Astrocyte (in vitro differentiated cells and primary cell): ENCODE measurements around the gene PILRA. TPM values are rescaled to one million over a fixed set of nuclear protein-coding genes. Genes with fewer than 3 reads are reported as not detected.

Experiments used
- DNase-seq: peaks from one replicate; pipeline ENCODE4 v3.0.0-alpha.2; 2010; ENCODE audit warnings: low read depth
- FAIRE-seq: peaks from 2 replicates; lab custom pipeline; 2011; peaks lifted over from hg19 to GRCh38; lab: Jason Lieb, UNC
- H2AFZ ChIP-seq: 2 replicates; pipeline ENCODE4 v1.6.0; 2012; ENCODE audit warnings: low read depth, low read length, inconsistent platforms
- H3K27ac ChIP-seq: 2 replicates; pipeline ENCODE4 v1.5.1; 2011; ENCODE audit warnings: low read depth, low read length, inconsistent platforms
- H3K27me3 ChIP-seq: 2 replicates; pipeline ENCODE4 v1.6.0; 2011; ENCODE audit warnings: low read length, inconsistent platforms; ENCODE audit not compliant: insufficient read depth
- H3K36me3 ChIP-seq: 2 replicates; pipeline ENCODE4 v1.5.1; 2011; ENCODE audit warnings: low read length, inconsistent platforms; ENCODE audit not compliant: insufficient read depth
- H3K4me1 ChIP-seq: 2 replicates; pipeline ENCODE4 v1.5.1; 2011; ENCODE audit warnings: low read length, inconsistent platforms; ENCODE audit not compliant: insufficient read depth
- H3K4me2 ChIP-seq: 2 replicates; pipeline ENCODE4 v1.6.0; 2012; ENCODE audit warnings: low read length, inconsistent platforms
- H3K4me3 ChIP-seq: 2 replicates; pipeline ENCODE4 v1.5.1; 2011; ENCODE audit warnings: low read depth, mild to moderate bottlenecking, low read length, inconsistent platforms; ENCODE audit not compliant: insufficient read depth
- H3K79me2 ChIP-seq: 2 replicates; pipeline ENCODE4 v1.6.0; 2012; ENCODE audit warnings: mild to moderate bottlenecking, low read length, inconsistent platforms; ENCODE audit not compliant: insufficient read depth
- H3K9ac ChIP-seq: 2 replicates; pipeline ENCODE4 v1.6.0; 2012; ENCODE audit warnings: mild to moderate bottlenecking, low read length, inconsistent platforms
- H3K9me3 ChIP-seq: 2 replicates; pipeline ENCODE4 v1.5.1; 2012; ENCODE audit warnings: low read depth, mild to moderate bottlenecking, low read length, inconsistent platforms; ENCODE audit not compliant: insufficient read depth
- H4K20me1 ChIP-seq: 2 replicates; pipeline ENCODE4 v1.6.0; 2012; ENCODE audit warnings: low read length, inconsistent platforms; ENCODE audit not compliant: insufficient read depth
- H3K27ac Mint-ChIP-seq: one replicate; pipeline ENCODE4 v1.8.0; 2021; ENCODE audit warnings: mild to moderate bottlenecking, mixed read lengths; ENCODE audit not compliant: unreplicated experiment
- H3K27me3 Mint-ChIP-seq: one replicate; pipeline ENCODE4 v1.8.0; 2021; ENCODE audit warnings: low read depth, mixed read lengths; ENCODE audit not compliant: unreplicated experiment
- H3K36me3 Mint-ChIP-seq: one replicate; pipeline ENCODE4 v1.8.0; 2021; ENCODE audit warnings: low read depth, mixed read lengths; ENCODE audit not compliant: unreplicated experiment
- H3K4me1 Mint-ChIP-seq: one replicate; pipeline ENCODE4 v1.8.0; 2021; ENCODE audit warnings: low read depth, mixed read lengths; ENCODE audit not compliant: unreplicated experiment
- H3K4me3 Mint-ChIP-seq: one replicate; pipeline ENCODE4 v1.8.0; 2021; ENCODE audit warnings: mild to moderate bottlenecking, moderate library complexity, mixed read lengths; ENCODE audit not compliant: unreplicated experiment
- H3K9me3 Mint-ChIP-seq: one replicate; pipeline ENCODE4 v1.8.0; 2021; ENCODE audit warnings: mild to moderate bottlenecking, mixed read lengths; ENCODE audit not compliant: unreplicated experiment
- CTCF ChIP-seq: IDR thresholded peaks from 2 replicates; pipeline ENCODE4 v1.5.1; 2011; ENCODE audit warnings: low read depth, mild to moderate bottlenecking, inconsistent platforms, low read length, moderate library complexity; ENCODE audit not compliant: insufficient read depth
- EZH2 ChIP-seq: IDR thresholded peaks from 2 replicates; pipeline ENCODE4 v1.6.1; 2012; ENCODE audit warnings: mild to moderate bottlenecking, low read length, inconsistent platforms; ENCODE audit not compliant: insufficient read depth
- total RNA-seq: library from RNA; stranded (reverse); gene quantifications from 2 replicates; pipeline ENCODE4 v1.2.1, GENCODE V29; 2021

Gene PILRA
- total RNA-seq, 1 donor from 2014 or later = 2.3 TPM

GRCh38 chr7:100389437-100390088 lies 16.3 kb downstream of the PILRA start:
- H3K27me3 Mint-ChIP-seq = peaks cover 15% of the 10 kb centered on the region

GRCh38 chr7:100390286-100391009 lies 17.2 kb downstream of the PILRA start:
- DNase-seq (no peak), FAIRE-seq (no peak)
- Histone ChIP-seq H3K9ac (no peak overlapping the region), H3K4me2 (no peak overlapping the region), H3K4me1 (no peaks in the 10 kb centered on the region), H4K20me1 (no peaks in the 10 kb centered on the region), H3K79me2 (no peaks in the 10 kb centered on the region), H3K27ac (no peak overlapping the region), H3K27me3 (peaks cover 41% of the 10 kb centered on the region), H3K9me3 (no peaks in the 10 kb centered on the region), H3K36me3 (no peaks in the 10 kb centered on the region), H2AFZ (no peak overlapping the region), H3K4me3 (no peak overlapping the region)
- H3K27ac Mint-ChIP-seq = no peak overlapping the region
- H3K4me1 Mint-ChIP-seq = peaks cover 9% of the 10 kb centered on the region
- peaks cover 18% of the 10 kb centered on the region for H3K27me3 Mint-ChIP-seq
- peaks cover 4% of the 10 kb centered on the region for H3K36me3 Mint-ChIP-seq
- TF ChIP-seq CTCF = no peak
- no peak for TF ChIP-seq EZH2
- H3K4me3 Mint-ChIP-seq = no peak overlapping the region
- no peaks in the 10 kb centered on the region for H3K9me3 Mint-ChIP-seq

More at GRCh38 chr7:100389437-100390088, 16.3 kb downstream of the PILRA start:
- no peak overlapping the region for H3K4me2 ChIP-seq
- Mint-ChIP-seq H3K4me1 (peaks cover 9% of the 10 kb centered on the region), H3K9me3 (no peaks in the 10 kb centered on the region), H3K4me3 (no peak overlapping the region), H3K36me3 (peaks cover 4% of the 10 kb centered on the region), H3K27ac (no peak overlapping the region)
- peaks cover 36% of the 10 kb centered on the region for H3K27me3 ChIP-seq
- no peak overlapping the region for H3K4me3 ChIP-seq
- FAIRE-seq (no peak), DNase-seq (no peak)
- H3K27ac ChIP-seq = no peak overlapping the region
- H2AFZ ChIP-seq = no peak overlapping the region
- no peaks in the 10 kb centered on the region for H3K9me3 ChIP-seq
- H3K9ac ChIP-seq = no peak overlapping the region
- no peaks in the 10 kb centered on the region for H3K36me3 ChIP-seq
- H3K4me1 ChIP-seq = no peaks in the 10 kb centered on the region
- no peaks in the 10 kb centered on the region for H4K20me1 ChIP-seq
- TF ChIP-seq CTCF (no peak), EZH2 (no peak)
- no peaks in the 10 kb centered on the region for H3K79me2 ChIP-seq
